Suppressor macrophage (primary cell): ENCODE measurements around the gene SIPA1L3.

Source experiments
- DNase-seq, 4 experiments: peaks; one replicate each; pipeline ENCODE4 v3.0.0-alpha.2; 2020 to 2022

The SIPA1L3 gene

GRCh38 chr19:38251564-38252051 is 344.6 kb downstream of the SIPA1L3 start:
- no peak for DNase-seq

- no peak for DNase-seq
Observed at GRCh38 chr19:38252385-38252784, 345.4 kb downstream of the SIPA1L3 start.

GRCh38 chr19:38252941-38253691 is 346.1 kb downstream of the SIPA1L3 start:
- DNase-seq = no peak

GRCh38 chr19:38253788-38254187 is 346.8 kb downstream of the SIPA1L3 start:
- DNase-seq = no peak

GRCh38 chr19:38255383-38256014 is 348.5 kb downstream of the SIPA1L3 start:
- no peak for DNase-seq
